Central memory CD8-positive, alpha-beta T cell (primary cell): ENCODE measurements around the gene COX18.

Experiments
- ATAC-seq: fragments of 150-1000 bp; cut with Tn5 transposase; replicated peaks from 2 replicates; pipeline ENCODE4 v1.10.0; 2022; ENCODE audit warnings: mild to moderate bottlenecking, moderate FRiP score, moderate number of reproducible peaks; ENCODE audit not compliant: poor library complexity, severe bottlenecking; ENCODE audit errors: extremely low read depth
- DNase-seq, 2 donors: peaks; one replicate each; pipeline ENCODE4 v3.0.0; 2021; ENCODE audit warnings: low spot score in 2 of 2
- H3K27ac Mint-ChIP-seq: one replicate; pipeline ENCODE4 v1.8.0; 2022; ENCODE audit warnings: low read depth, mild to moderate bottlenecking, moderate library complexity, mixed read lengths
- H3K27me3 Mint-ChIP-seq: one replicate; pipeline ENCODE4 v1.8.0; 2022; ENCODE audit warnings: mixed read lengths
- H3K36me3 Mint-ChIP-seq: one replicate; pipeline ENCODE4 v1.8.0; 2022; ENCODE audit warnings: mild to moderate bottlenecking, moderate library complexity, mixed read lengths; ENCODE audit not compliant: insufficient read depth
- H3K4me1 Mint-ChIP-seq: one replicate; pipeline ENCODE4 v1.8.0; 2022; ENCODE audit warnings: mixed read lengths
- H3K4me3 Mint-ChIP-seq: one replicate; pipeline ENCODE4 v1.8.0; 2022; ENCODE audit warnings: mild to moderate bottlenecking, moderate library complexity, mixed read lengths
- H3K9me3 Mint-ChIP-seq: one replicate; pipeline ENCODE4 v1.8.0; 2022; ENCODE audit warnings: mixed read lengths

The COX18 gene

GRCh38 chr4:73036123-73036522 is 33.4 kb downstream of the COX18 start:
- H3K4me1 Mint-ChIP-seq, result peaks cover 5% of the 10 kb centered on the region
- no peak overlapping the region for H3K4me3 Mint-ChIP-seq
- no peaks in the 10 kb centered on the region for H3K36me3 Mint-ChIP-seq
- DNase-seq (no peak), ATAC-seq (no peak)
- H3K9me3 Mint-ChIP-seq, result no peaks in the 10 kb centered on the region
- no peak overlapping the region for H3K27ac Mint-ChIP-seq
- H3K27me3 Mint-ChIP-seq, result peaks cover 21% of the 10 kb centered on the region

- no peak for DNase-seq
- H3K36me3 Mint-ChIP-seq, result no peaks in the 10 kb centered on the region
- no peak for ATAC-seq
Observed at GRCh38 chr4:73034896-73035295, 34.6 kb downstream of the COX18 start.

GRCh38 chr4:73028621-73029020 is 40.9 kb downstream of the COX18 start:
- DNase-seq (no peak), ATAC-seq (no peak)
- Mint-ChIP-seq H3K4me3 (no peak overlapping the region), H3K27ac (no peak overlapping the region), H3K9me3 (no peaks in the 10 kb centered on the region), H3K27me3 (no peaks in the 10 kb centered on the region), H3K36me3 (no peaks in the 10 kb centered on the region), H3K4me1 (no peaks in the 10 kb centered on the region)

More at GRCh38 chr4:73034896-73035295, 34.6 kb downstream of the COX18 start:
- H3K27me3 Mint-ChIP-seq, result peaks cover 17% of the 10 kb centered on the region
- peaks cover 5% of the 10 kb centered on the region for H3K4me1 Mint-ChIP-seq
- H3K4me3 Mint-ChIP-seq, result no peak overlapping the region
- H3K9me3 Mint-ChIP-seq, result no peaks in the 10 kb centered on the region
- H3K27ac Mint-ChIP-seq, result no peak overlapping the region

- Mint-ChIP-seq H3K36me3 (no peaks in the 10 kb centered on the region), H3K4me1 (no peaks in the 10 kb centered on the region), H3K27ac (no peak overlapping the region), H3K9me3 (no peaks in the 10 kb centered on the region), H3K27me3 (peaks cover 11% of the 10 kb centered on the region), H3K4me3 (no peak overlapping the region)
- no peak for ATAC-seq
- no peak for DNase-seq
Observed at GRCh38 chr4:73021634-73022033, 47.9 kb downstream of the COX18 start.

GRCh38 chr4:73019462-73020047 is 50.0 kb downstream of the COX18 start:
- Mint-ChIP-seq H3K4me3 (no peak overlapping the region), H3K36me3 (no peaks in the 10 kb centered on the region), H3K4me1 (no peaks in the 10 kb centered on the region), H3K9me3 (no peaks in the 10 kb centered on the region), H3K27me3 (peaks cover 11% of the 10 kb centered on the region), H3K27ac (no peak overlapping the region)
- ATAC-seq, result no peak
- no peak for DNase-seq

- H3K4me3 Mint-ChIP-seq, result no peak overlapping the region
- no peaks in the 10 kb centered on the region for H3K9me3 Mint-ChIP-seq
- DNase-seq (no peak), ATAC-seq (no peak)
- no peak overlapping the region for H3K27ac Mint-ChIP-seq
- peaks cover 11% of the 10 kb centered on the region for H3K27me3 Mint-ChIP-seq
- H3K36me3 Mint-ChIP-seq, result no peaks in the 10 kb centered on the region
- no peaks in the 10 kb centered on the region for H3K4me1 Mint-ChIP-seq
Observed at GRCh38 chr4:73018595-73018994, 50.9 kb downstream of the COX18 start.

GRCh38 chr4:73013310-73013709 is 56.2 kb downstream of the COX18 start:
- H3K9me3 Mint-ChIP-seq, result peaks cover 6% of the 10 kb centered on the region
- no peaks in the 10 kb centered on the region for H3K36me3 Mint-ChIP-seq
- H3K4me3 Mint-ChIP-seq, result no peak overlapping the region
- no peak overlapping the region for H3K27ac Mint-ChIP-seq
- ATAC-seq (no peak), DNase-seq (no peak)
- peaks cover 17% of the 10 kb centered on the region for H3K27me3 Mint-ChIP-seq
- no peaks in the 10 kb centered on the region for H3K4me1 Mint-ChIP-seq

- ATAC-seq (no peak), DNase-seq (no peak)
- H3K9me3 Mint-ChIP-seq, result peaks cover 6% of the 10 kb centered on the region
- H3K4me1 Mint-ChIP-seq, result no peaks in the 10 kb centered on the region
- peaks cover 19% of the 10 kb centered on the region for H3K27me3 Mint-ChIP-seq
- no peak overlapping the region for H3K27ac Mint-ChIP-seq
- no peak overlapping the region for H3K4me3 Mint-ChIP-seq
- H3K36me3 Mint-ChIP-seq, result no peaks in the 10 kb centered on the region
Observed at GRCh38 chr4:73012673-73013072, 56.8 kb downstream of the COX18 start.

- ATAC-seq (no peak), DNase-seq (no peak)
- Mint-ChIP-seq H3K27ac (no peak overlapping the region), H3K4me3 (no peak overlapping the region), H3K9me3 (peaks cover 6% of the 10 kb centered on the region), H3K27me3 (peaks cover 29% of the 10 kb centered on the region), H3K36me3 (no peaks in the 10 kb centered on the region), H3K4me1 (no peaks in the 10 kb centered on the region)
Observed at GRCh38 chr4:73011629-73011985, 57.9 kb downstream of the COX18 start.

GRCh38 chr4:73010789-73011628 is 58.5 kb downstream of the COX18 start:
- DNase-seq (no peak), ATAC-seq (no peak)
- Mint-ChIP-seq H3K4me3 (no peak overlapping the region), H3K27me3 (peaks cover 33% of the 10 kb centered on the region), H3K36me3 (no peaks in the 10 kb centered on the region), H3K27ac (no peak overlapping the region), H3K9me3 (peaks cover 6% of the 10 kb centered on the region), H3K4me1 (no peaks in the 10 kb centered on the region)

GRCh38 chr4:73007526-73008100 is 61.9 kb downstream of the COX18 start:
- no peaks in the 10 kb centered on the region for H3K4me1 Mint-ChIP-seq
- no peaks in the 10 kb centered on the region for H3K36me3 Mint-ChIP-seq
- ATAC-seq (no peak), DNase-seq (no peak)
- no peak overlapping the region for H3K27ac Mint-ChIP-seq
- H3K4me3 Mint-ChIP-seq, result no peak overlapping the region
- peaks cover 61% of the 10 kb centered on the region for H3K27me3 Mint-ChIP-seq
- H3K9me3 Mint-ChIP-seq, result peaks cover 6% of the 10 kb centered on the region

- H3K36me3 Mint-ChIP-seq, result no peaks in the 10 kb centered on the region
- H3K9me3 Mint-ChIP-seq, result peaks cover 6% of the 10 kb centered on the region
- H3K27ac Mint-ChIP-seq, result no peak overlapping the region
- H3K27me3 Mint-ChIP-seq, result peaks cover 67% of the 10 kb centered on the region
- no peak for DNase-seq
- H3K4me3 Mint-ChIP-seq, result no peak overlapping the region
- ATAC-seq, result no peak
- H3K4me1 Mint-ChIP-seq, result no peaks in the 10 kb centered on the region
Observed at GRCh38 chr4:73006286-73006990, 63.1 kb downstream of the COX18 start.
